ENCODE measurements around the gene NDNF.

- TF ChIP-seq POLR2AphosphoS5 (IDR thresholded peaks at IDR 0.05; ENCODE audit: low read depth, low read length), result no peak
- no peak for TF ChIP-seq CTCF (IDR thresholded peaks at IDR 0.05)
- no peak for TF ChIP-seq IRF3 (IDR thresholded peaks at IDR 0.05; ENCODE audit: low read depth, low read length)
- TF ChIP-seq NFIC (IDR thresholded peaks at IDR 0.05; ENCODE audit: borderline replicate concordance), result no peak
- TF ChIP-seq REST (IDR thresholded peaks at IDR 0.05; ENCODE audit: low read depth, low read length), result no peak
Observed at GRCh38 chr4:121062521-121062920, 9.8 kb downstream of the NDNF start.
